GM23248 (cell line): Measurements from ENCODE around the gene MXRA5. TPM values are rescaled to one million over a fixed set of nuclear protein-coding genes. Genes with fewer than 3 reads are reported as not detected.
"Not testable (repeated sequence)": the region's sequence is repeated elsewhere in the genome, so short reads cannot be mapped to it uniquely, and the experiment has no call there.

Source experiments
- DNase-seq: peaks from one replicate; pipeline ENCODE4 v3.0.0-alpha.2; 2015
- H2AFZ ChIP-seq: fragments of 200-600 bp; sonication (generic); 2 replicates; pipeline ENCODE4 v1.6.1; 2016; ENCODE audit warnings: antibody characterized with exemption
- H3F3A ChIP-seq: fragments of 200-600 bp; sonication (generic); 2 replicates; pipeline ENCODE4 v1.6.1; 2016; ENCODE audit warnings: mild to moderate bottlenecking, antibody characterized with exemption, mixed run types; ENCODE audit not compliant: insufficient read depth
- H3K27ac ChIP-seq: fragments of 200-600 bp; sonication (generic); 2 replicates; pipeline ENCODE4 v1.5.1; 2016; ENCODE audit warnings: mild to moderate bottlenecking
- H3K27me3 ChIP-seq: fragments of 200-600 bp; sonication (generic); replicated peaks from 2 replicates; pipeline ENCODE4 v1.6.1; 2016; ENCODE audit warnings: mild to moderate bottlenecking; ENCODE audit not compliant: insufficient read depth
- H3K36me3 ChIP-seq: fragments of 200-600 bp; sonication (generic); 2 replicates; pipeline ENCODE4 v1.6.1; 2016; ENCODE audit warnings: low read depth, mild to moderate bottlenecking
- H3K4me1 ChIP-seq: fragments of 200-600 bp; sonication (generic); 2 replicates; pipeline ENCODE4 v1.6.1; 2016; ENCODE audit warnings: mild to moderate bottlenecking; ENCODE audit not compliant: insufficient read depth
- H3K4me2 ChIP-seq: fragments of 200-600 bp; sonication (generic); one replicate; pipeline ENCODE4 v1.6.1; 2016; ENCODE audit warnings: mild to moderate bottlenecking; ENCODE audit not compliant: unreplicated experiment
- H3K4me3 ChIP-seq: fragments of 200-600 bp; sonication (generic); 2 replicates; pipeline ENCODE4 v1.5.1; 2016; ENCODE audit warnings: mild to moderate bottlenecking
- H3K79me2 ChIP-seq: fragments of 200-600 bp; sonication (generic); 2 replicates; pipeline ENCODE4 v1.6.1; 2016; ENCODE audit warnings: mild to moderate bottlenecking; ENCODE audit not compliant: insufficient read depth
- H3K9ac ChIP-seq: fragments of 200-600 bp; sonication (generic); 2 replicates; pipeline ENCODE4 v1.6.1; 2016; ENCODE audit warnings: mild to moderate bottlenecking
- H3K9me2 ChIP-seq: fragments of 200-600 bp; sonication (generic); 2 replicates; pipeline ENCODE4 v1.6.1; 2016; ENCODE audit warnings: mixed run types, mild to moderate bottlenecking, moderate library complexity; ENCODE audit not compliant: insufficient read depth
- H3K9me3 ChIP-seq: fragments of 200-600 bp; sonication (generic); one replicate; pipeline ENCODE4 v1.6.1; 2017; ENCODE audit warnings: low read depth
- H4K20me1 ChIP-seq: fragments of 200-600 bp; sonication (generic); 2 replicates; pipeline ENCODE4 v1.6.0; 2016; ENCODE audit not compliant: insufficient read depth
- EZH2 ChIP-seq: fragments of 200-600 bp; sonication (generic); IDR thresholded peaks from 2 replicates; pipeline ENCODE4 v1.6.1; 2018; ENCODE audit warnings: antibody characterized with exemption, mild to moderate bottlenecking; ENCODE audit not compliant: insufficient read depth, poor library complexity, severe bottlenecking
- EZH2phosphoT487 ChIP-seq: fragments of 200-600 bp; sonication (generic); IDR thresholded peaks from 2 replicates; pipeline ENCODE4 v1.6.1; 2018; ENCODE audit warnings: antibody characterized with exemption, moderate library complexity, mild to moderate bottlenecking, low read depth; ENCODE audit not compliant: insufficient read depth
- WGBS, 2 experiments: methylation state at CpG; one replicate each; pipeline ENCODE4 v1.1.6; 2015 to 2017; ENCODE audit warnings: low lambda C conversion rate in 2 of 2, low coverage in 1 of 2; ENCODE audit errors: missing lambda C conversion rate in 2 of 2; 5-methylcytosine and 5-hydroxymethylcytosine counted together
- in situ Hi-C: fragments of 300-500 bp; cut with MboI; formaldehyde crosslinking; loops from 2 replicates; pipeline ENCODE4 v1.15.0; 2020
- polyA plus RNA-seq: library from polyadenylated mRNA; unstranded; fragments of >200 nt; fragmentation: Nextera tagmentation; extraction: Ambion mirVana; gene quantifications from 2 replicates; pipeline ENCODE4 v1.2.1, GENCODE V29; 2016
- total RNA-seq: library from RNA; depleted of rRNA; stranded (reverse); fragments of >200 nt; shearing (Covaris generic); gene quantifications from 2 replicates; pipeline ENCODE4 v1.2.3, GENCODE V29; 2014

Gene MXRA5
- total and polyA plus RNA-seq, 2 experiments from 2014 or later = 46.3 to 79.1 TPM

DNA sequence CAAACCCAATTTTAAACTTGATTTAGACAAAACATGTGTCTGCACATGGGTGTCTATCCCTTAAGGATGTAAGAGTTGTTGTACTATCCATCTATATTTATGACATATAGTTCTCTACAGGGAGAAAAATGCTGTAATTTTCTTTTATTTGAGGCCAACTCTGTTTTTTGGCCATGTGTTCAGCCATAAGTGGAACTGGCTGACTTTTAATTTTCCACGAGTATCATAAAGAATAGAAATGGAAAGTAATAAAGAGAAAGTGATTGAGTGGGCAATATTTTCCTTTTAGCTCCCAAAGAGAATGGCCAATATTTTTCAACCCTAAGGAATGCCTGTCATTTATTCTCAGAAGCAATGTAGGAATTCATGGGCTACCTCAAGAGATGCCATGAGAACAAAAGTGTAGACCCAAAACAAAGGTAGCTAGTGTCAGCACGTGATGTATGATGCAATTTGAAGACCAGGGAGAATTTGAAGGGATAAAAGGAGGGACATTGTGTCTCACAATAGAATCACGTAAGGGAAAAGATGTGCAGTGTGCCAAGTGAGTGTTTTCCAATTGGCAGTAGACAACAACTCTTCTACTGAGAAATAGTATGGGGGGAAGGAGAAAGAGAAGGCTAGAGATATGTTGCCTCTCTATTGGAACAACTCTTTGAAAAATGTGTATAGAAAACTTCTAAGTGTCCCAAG lies 27.8 kb upstream of the MXRA5 start:
- Histone ChIP-seq H3K9ac (no peak overlapping the region), H3K36me3 (no peaks in the 10 kb centered on the region), H3K27me3 (no peaks in the 10 kb centered on the region), H3K27ac (no peak overlapping the region), H2AFZ (no peak overlapping the region), H3K4me1 (no peaks in the 10 kb centered on the region), H3K79me2 (no peaks in the 10 kb centered on the region), H3K9me2 (no peaks in the 10 kb centered on the region), H3K9me3 (no peaks in the 10 kb centered on the region), H3K4me3 (no peak overlapping the region), H3F3A (no peaks in the 10 kb centered on the region), H3K4me2 (no peak overlapping the region), H4K20me1 (no peaks in the 10 kb centered on the region)
- TF ChIP-seq EZH2 (no peak), EZH2phosphoT487 (no peak)
- in situ Hi-C loops = no loop called here
- no peak for DNase-seq
- 14 to 27% methylated on average over 3 of the region's 3 CpGs for WGBS, 2 experiments

DNA sequence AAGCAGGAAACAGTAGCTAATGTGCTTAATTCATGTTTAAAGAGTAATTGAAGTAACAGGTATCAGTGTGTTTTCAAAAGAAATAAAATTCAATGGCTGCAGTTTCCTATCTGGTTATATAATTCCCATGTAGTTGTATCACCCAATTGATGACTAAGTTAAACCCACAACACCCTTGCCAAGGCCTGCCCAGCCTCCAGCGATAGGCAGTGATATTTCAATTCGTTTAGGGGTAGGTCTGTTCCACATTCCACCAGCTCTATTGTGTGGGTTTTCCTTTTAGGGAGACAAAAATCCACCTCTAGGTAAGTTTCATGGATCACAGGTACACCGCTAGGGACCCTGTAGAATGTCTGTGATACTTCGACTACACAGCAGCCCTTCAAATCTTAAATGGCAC lies 24.7 kb upstream of the MXRA5 start:
- in situ Hi-C loops = no loop called here
- no peaks in the 10 kb centered on the region for H3K27me3 ChIP-seq
- no peak overlapping the region for H2AFZ ChIP-seq
- H3K9me2 ChIP-seq = no peaks in the 10 kb centered on the region
- DNase-seq = no peak
- 68 to 76% methylated on average over 4 of the region's 4 CpGs for WGBS, 2 experiments
- H3K4me2 ChIP-seq = no peak overlapping the region
- no peak overlapping the region for H3K9ac ChIP-seq
- no peak overlapping the region for H3K27ac ChIP-seq
- H3K4me3 ChIP-seq = no peak overlapping the region
- no peaks in the 10 kb centered on the region for H3K36me3 ChIP-seq
- H3K79me2 ChIP-seq = no peaks in the 10 kb centered on the region
- TF ChIP-seq EZH2phosphoT487 = no peak
- no peak for TF ChIP-seq EZH2
- H3F3A ChIP-seq = no peaks in the 10 kb centered on the region
- H4K20me1 ChIP-seq = no peaks in the 10 kb centered on the region
- H3K4me1 ChIP-seq = no peaks in the 10 kb centered on the region
- no peaks in the 10 kb centered on the region for H3K9me3 ChIP-seq

DNA sequence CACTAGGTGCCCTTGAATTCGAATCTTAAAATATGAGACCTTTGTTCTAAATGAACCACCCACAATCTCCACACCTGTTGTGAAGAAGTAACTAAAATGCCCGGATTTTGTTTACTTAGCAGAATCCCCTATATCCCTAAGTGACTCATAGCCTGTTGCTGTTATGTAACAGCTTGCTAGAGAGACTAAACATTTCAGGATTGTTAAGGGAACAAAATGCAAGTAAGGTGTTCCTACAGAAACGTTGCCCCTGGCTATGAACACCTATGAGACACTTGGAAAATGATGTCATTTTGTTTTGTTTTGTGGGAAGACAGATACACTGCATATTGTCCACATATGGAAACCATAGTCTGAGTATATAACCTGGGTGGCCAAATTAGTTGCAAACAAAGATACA lies 24.2 kb upstream of the MXRA5 start:
- Histone ChIP-seq H4K20me1 (no peaks in the 10 kb centered on the region), H3K9ac (no peak overlapping the region), H3K4me1 (no peaks in the 10 kb centered on the region), H3K27me3 (no peaks in the 10 kb centered on the region), H3K9me2 (no peaks in the 10 kb centered on the region), H3K36me3 (no peaks in the 10 kb centered on the region), H2AFZ (no peak overlapping the region), H3K4me2 (no peak overlapping the region), H3K9me3 (no peaks in the 10 kb centered on the region), H3F3A (no peaks in the 10 kb centered on the region), H3K27ac (no peak overlapping the region), H3K4me3 (no peak overlapping the region), H3K79me2 (no peaks in the 10 kb centered on the region)
- 36 to 42% methylated on average over 3 of the region's 3 CpGs for WGBS, 2 experiments
- in situ Hi-C loops = no loop called here
- DNase-seq = no peak
- TF ChIP-seq EZH2 (no peak), EZH2phosphoT487 (no peak)

DNA sequence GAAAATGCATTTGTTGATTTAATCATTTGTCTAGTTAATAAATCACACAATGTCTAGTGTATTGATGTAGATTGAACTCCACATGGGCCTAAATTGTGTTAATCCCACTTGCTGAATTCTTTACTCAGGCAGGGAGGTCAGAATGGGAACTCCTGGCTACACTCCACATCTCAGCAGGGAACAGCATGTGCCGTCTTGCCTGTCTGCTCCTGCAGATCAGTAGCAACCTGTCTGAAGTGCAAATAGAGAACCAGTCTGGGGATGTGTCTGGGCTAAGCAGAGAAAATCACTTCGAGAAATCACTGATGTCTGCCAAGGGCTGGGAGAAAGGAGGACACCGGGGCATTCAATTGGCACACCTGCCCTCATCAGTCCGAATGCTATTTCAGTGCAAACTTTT lies 16.5 kb upstream of the MXRA5 start:
- in situ Hi-C loops = no loop called here
- H3K36me3 ChIP-seq = no peaks in the 10 kb centered on the region
- WGBS, 2 experiments = 98% methylated on average over 4 of the region's 4 CpGs
- no peak overlapping the region for H2AFZ ChIP-seq
- H3K9me2 ChIP-seq = no peaks in the 10 kb centered on the region
- H3K4me1 ChIP-seq = no peaks in the 10 kb centered on the region
- no peaks in the 10 kb centered on the region for H3K9me3 ChIP-seq
- H4K20me1 ChIP-seq = no peaks in the 10 kb centered on the region
- H3K27me3 ChIP-seq = no peaks in the 10 kb centered on the region
- TF ChIP-seq EZH2 (no peak), EZH2phosphoT487 (no peak)
- no peaks in the 10 kb centered on the region for H3F3A ChIP-seq
- no peak overlapping the region for H3K4me3 ChIP-seq
- no peak overlapping the region for H3K4me2 ChIP-seq
- H3K27ac ChIP-seq = no peak overlapping the region
- no peaks in the 10 kb centered on the region for H3K79me2 ChIP-seq
- DNase-seq = no peak
- H3K9ac ChIP-seq = no peak overlapping the region

DNA sequence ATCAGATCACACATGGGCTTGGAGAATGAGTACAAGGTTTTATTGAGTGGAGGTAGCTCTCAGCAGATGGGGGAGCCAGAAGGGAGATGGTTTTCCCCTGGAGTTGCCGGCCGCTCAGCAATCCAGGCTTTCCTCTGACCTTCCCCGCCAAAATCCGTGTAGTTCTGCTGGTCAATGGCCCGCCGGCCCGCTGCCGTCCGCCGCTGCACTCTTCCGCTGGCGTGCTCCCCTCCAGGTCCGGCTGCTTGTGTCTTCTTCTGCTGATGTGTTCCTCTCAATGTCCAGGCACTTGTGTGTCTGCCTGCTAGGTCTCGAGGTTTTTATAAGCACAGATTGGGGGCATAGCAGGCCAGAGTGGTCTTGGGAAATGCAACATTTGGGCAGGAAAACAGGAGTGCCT lies 14.4 kb upstream of the MXRA5 start:
- H3K36me3 ChIP-seq = no peaks in the 10 kb centered on the region
- no peaks in the 10 kb centered on the region for H3K9me3 ChIP-seq
- 92 to 94% methylated on average over 7 to 13 of the region's 14 CpGs for WGBS, 2 experiments
- no peak for DNase-seq
- in situ Hi-C loops = no loop called here
- no peak overlapping the region for H2AFZ ChIP-seq
- H3F3A ChIP-seq = no peaks in the 10 kb centered on the region
- H3K9me2 ChIP-seq = no peaks in the 10 kb centered on the region
- no peak overlapping the region for H3K9ac ChIP-seq
- H3K4me3 ChIP-seq = no peak overlapping the region
- H4K20me1 ChIP-seq = no peaks in the 10 kb centered on the region
- H3K4me1 ChIP-seq = no peaks in the 10 kb centered on the region
- no peak overlapping the region for H3K27ac ChIP-seq
- no peaks in the 10 kb centered on the region for H3K79me2 ChIP-seq
- H3K4me2 ChIP-seq = no peak overlapping the region
- H3K27me3 ChIP-seq = no peaks in the 10 kb centered on the region
- TF ChIP-seq EZH2 (no peak), EZH2phosphoT487 (no peak)

DNA sequence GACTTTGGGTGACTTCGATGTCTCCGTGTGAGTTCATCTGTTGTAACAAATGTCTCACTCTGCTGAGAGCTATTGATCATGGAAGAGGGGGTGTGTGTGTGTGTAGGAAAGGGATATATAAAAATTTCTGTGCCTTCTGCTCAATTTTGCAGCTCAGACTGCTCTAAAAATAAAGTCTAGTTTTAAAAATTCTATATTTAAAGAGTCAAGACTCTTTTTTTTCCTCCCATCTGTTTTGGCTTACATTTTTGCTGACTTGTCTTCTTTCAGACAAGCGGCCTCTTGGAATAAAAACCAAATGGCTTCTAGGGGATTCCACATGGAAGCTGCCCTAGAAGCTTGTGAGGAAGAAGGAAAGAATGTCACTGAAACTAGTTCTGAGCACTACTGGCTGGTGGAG lies 6.3 kb upstream of the MXRA5 start:
- H3K4me1 ChIP-seq, DNase-seq, H3K9me3 ChIP-seq, H3K27me3 ChIP-seq, H3K36me3 ChIP-seq, H3K79me2 ChIP-seq, H3K4me3 ChIP-seq, H2AFZ ChIP-seq, H3K9ac ChIP-seq, in situ Hi-C loops, H3K9me2 ChIP-seq, H3F3A ChIP-seq, H3K4me2 ChIP-seq, H3K27ac ChIP-seq, H4K20me1 ChIP-seq: not testable (repeated sequence)
- 68% methylated on average over 3 of the region's 3 CpGs for WGBS, 2 experiments
